GM12878 (cell line): ENCODE results near the gene PKD1L1. TPM values are rescaled to one million over a fixed set of nuclear protein-coding genes. Genes with fewer than 3 reads are reported as not detected.

ENCODE experiments used
- ATAC-seq: fragments of 200-7000 bp; cut with Tn5 transposase; 3 replicates; pipeline ENCODE4 v1.9.1; 2020; ENCODE audit warnings: mild to moderate bottlenecking, moderate library complexity
- BruUV-seq: library from RNA; stranded (reverse); fragments of 400-500 nt; replicated peaks from 2 replicates; lab custom pipeline; 2021; lab: Mats Ljungman, UMichigan
- CTCF ChIA-PET: fragments of 300-600 bp; sonication (Branson Sonifier 250); formaldehyde crosslinking; extraction: SDS; loops from one replicate; lab custom pipeline; 2021; ENCODE audit warnings: inconsistent platforms; lab: Yijun Ruan, JAX
- POLR2A ChIA-PET: fragments of 350-600 bp; formaldehyde crosslinking; extraction: SDS; loops from one replicate; lab custom pipeline; 2021; ENCODE audit warnings: inconsistent platforms; lab: Charles Lee
- RAD21 ChIA-PET: fragments of 300-600 bp; sonication (Branson Sonifier 250); formaldehyde crosslinking; loops from one replicate; lab custom pipeline; 2023; ENCODE audit warnings: antibody characterized with exemption; ENCODE audit not compliant: unreplicated experiment; lab: Charles Lee
- SMC1A ChIA-PET: fragments of 300-600 bp; sonication (Branson Sonifier 250); formaldehyde crosslinking; loops from one replicate; lab custom pipeline; 2023; ENCODE audit not compliant: unreplicated experiment, uncharacterized antibody; lab: Charles Lee
- DNase-seq: peaks from one replicate; pipeline ENCODE4 v3.0.0-alpha.2; 2011; ENCODE audit warnings: low read depth, low spot score
- FAIRE-seq: peaks from 3 replicates; lab custom pipeline; 2011; peaks lifted over from hg19 to GRCh38; lab: Jason Lieb, UNC
- H2AFZ ChIP-seq: 2 replicates; pipeline ENCODE4 v1.6.0; 2011; ENCODE audit warnings: low read depth, low read length, control low read depth; ENCODE audit not compliant: control insufficient read depth
- H3K27ac ChIP-seq: 2 replicates; pipeline ENCODE4 v1.5.1; 2011; ENCODE audit warnings: control low read depth; ENCODE audit not compliant: control insufficient read depth, insufficient read depth
- H3K27me3 ChIP-seq, 2 experiments: replicated peaks in 1 of 2; 2 replicates each; pipeline versions ENCODE4 v1.6.0 to v1.6.1; 2011; ENCODE audit warnings: low read length in 1 of 2; ENCODE audit not compliant: control insufficient read depth in 2 of 2, insufficient read depth in 2 of 2
- H3K36me3 ChIP-seq, 2 experiments: 2 replicates each; pipeline ENCODE4 v1.5.1; 2011; ENCODE audit warnings: low read length in 1 of 2; ENCODE audit not compliant: control insufficient read depth in 2 of 2, insufficient read depth in 2 of 2
- H3K4me1 ChIP-seq: 2 replicates; pipeline ENCODE4 v1.6.1; 2011; ENCODE audit warnings: mild to moderate bottlenecking, low read length, moderate library complexity, mixed read lengths; ENCODE audit not compliant: control insufficient read depth, insufficient read depth
- H3K4me2 ChIP-seq: 2 replicates; pipeline ENCODE4 v1.6.0; 2011; ENCODE audit warnings: control low read depth; ENCODE audit not compliant: control insufficient read depth, insufficient read depth
- H3K4me3 ChIP-seq: fragments of 200-600 bp; sonication (generic); 2 replicates; pipeline ENCODE4 v1.5.1; 2016
- H3K79me2 ChIP-seq: 2 replicates; pipeline ENCODE4 v1.6.0; 2011; ENCODE audit warnings: low read length; ENCODE audit not compliant: control insufficient read depth, insufficient read depth
- H3K9ac ChIP-seq: 2 replicates; pipeline ENCODE4 v1.8.0; 2011; ENCODE audit warnings: low read length, control low read depth, mixed read lengths; ENCODE audit not compliant: control insufficient read depth, insufficient read depth
- H3K9me3 ChIP-seq: replicated peaks from 3 replicates; pipeline ENCODE4 v1.5.1; 2011; ENCODE audit warnings: mild to moderate bottlenecking, low read length; ENCODE audit not compliant: control insufficient read depth, insufficient read depth
- H4K20me1 ChIP-seq: 2 replicates; pipeline ENCODE4 v1.6.0; 2011; ENCODE audit not compliant: control insufficient read depth, insufficient read depth
- BCL11A ChIP-seq: IDR thresholded peaks from 2 replicates; pipeline ENCODE4 v1.6.1; 2011; ENCODE audit warnings: low read depth, low read length
- EGR1 ChIP-seq, 2 experiments: IDR thresholded peaks; 1 replicate in 1 of 2; 2 replicates in 1 of 2; pipeline ENCODE4 v1.6.1; 2011 to 2012; ENCODE audit warnings: low read depth in 2 of 2, low read length in 2 of 2, borderline replicate concordance in 1 of 2, mild to moderate bottlenecking in 1 of 2, moderate library complexity in 1 of 2
- JUNB ChIP-seq: IDR thresholded peaks from 2 replicates; pipeline ENCODE4 v1.6.1; 2016; ENCODE audit warnings: antibody characterized with exemption, mild to moderate bottlenecking
- MEF2A ChIP-seq: IDR thresholded peaks from 2 replicates; pipeline ENCODE4 v1.6.1; 2011; ENCODE audit warnings: low read depth, mild to moderate bottlenecking, low read length, moderate library complexity; ENCODE audit not compliant: insufficient read depth
- MEF2B ChIP-seq: fragments of 450-650 bp; IDR thresholded peaks from 2 replicates; pipeline ENCODE4 v1.6.1; 2018; ENCODE audit warnings: mild to moderate bottlenecking, moderate library complexity; ENCODE audit not compliant: partially characterized antibody, poor library complexity, severe bottlenecking
- MYC ChIP-seq: IDR thresholded peaks from 2 replicates; pipeline ENCODE4 v1.6.1; 2011; ENCODE audit warnings: mild to moderate bottlenecking, low read length, moderate library complexity, inconsistent platforms; ENCODE audit not compliant: insufficient read depth, insufficient replicate concordance, insufficient read length, severe bottlenecking
- NFYA ChIP-seq: IDR thresholded peaks from 2 replicates; pipeline ENCODE4 v1.6.1; 2011; ENCODE audit warnings: low read depth, mild to moderate bottlenecking, low read length, improper control_type of control experiment, borderline replicate concordance
- NR2C1 ChIP-seq: fragments of 450-650 bp; IDR thresholded peaks from 2 replicates; pipeline ENCODE4 v1.6.1; 2017; ENCODE audit warnings: antibody characterized with exemption, mild to moderate bottlenecking, moderate library complexity
- PML ChIP-seq: IDR thresholded peaks from 2 replicates; pipeline ENCODE4 v1.6.1; 2012; ENCODE audit warnings: low read length, inconsistent platforms
- RAD21 ChIP-seq: IDR thresholded peaks from 2 replicates; pipeline ENCODE4 v1.6.1; 2011; ENCODE audit warnings: mild to moderate bottlenecking, low read depth, low read length, moderate library complexity; ENCODE audit not compliant: insufficient read depth
- RELA ChIP-seq: fragments of 450-650 bp; IDR thresholded peaks from 2 replicates; pipeline ENCODE4 v1.8.0; 2014; ENCODE audit warnings: borderline replicate concordance; ENCODE audit not compliant: partially characterized antibody
- RFX5 ChIP-seq: IDR thresholded peaks from 2 replicates; pipeline ENCODE4 v1.6.1; 2011; ENCODE audit warnings: low read depth, low read length, improper control_type of control experiment
- SIX5 ChIP-seq: IDR thresholded peaks from 2 replicates; pipeline ENCODE4 v1.6.1; 2011; ENCODE audit warnings: mild to moderate bottlenecking, low read depth, low read length, moderate library complexity; ENCODE audit not compliant: severe bottlenecking
- STAT1 ChIP-seq: fragments of 450-650 bp; conservative IDR thresholded peaks from 2 replicates; pipeline ENCODE4 v1.6.1; 2014; ENCODE audit warnings: antibody characterized with exemption, mild to moderate bottlenecking
- SUZ12 ChIP-seq: fragments of 200-600 bp; sonication (generic); IDR thresholded peaks from one replicate; pipeline ENCODE4 v1.6.1; 2018; ENCODE audit warnings: antibody characterized with exemption, mild to moderate bottlenecking; ENCODE audit not compliant: unreplicated experiment
- TARDBP ChIP-seq: IDR thresholded peaks from 2 replicates; pipeline ENCODE4 v1.6.1; 2016; ENCODE audit warnings: borderline replicate concordance
- TCF12 ChIP-seq: IDR thresholded peaks from 2 replicates; pipeline ENCODE4 v1.6.1; 2011; ENCODE audit warnings: low read depth, mild to moderate bottlenecking, low read length
- WGBS: methylation state at CpG from one replicate; pipeline ENCODE4 v1.1.6; 2016; ENCODE audit warnings: low lambda C conversion rate; ENCODE audit not compliant: insufficient replicate concordance, insufficient coverage; ENCODE audit errors: missing lambda C conversion rate; 5-methylcytosine and 5-hydroxymethylcytosine counted together
- in situ Hi-C: fragments of 300-500 bp; cut with MboI; formaldehyde crosslinking; loops from 9 replicates; pipeline ENCODE4 v1.14.3; 2018; ENCODE audit warnings: mixed read lengths
- intact Hi-C: fragments of 100-400 bp; cut with micrococcal nuclease; formaldehyde crosslinking; loops from one replicate; pipeline ENCODE4 v1.14.2; 2022; ENCODE audit not compliant: unreplicated experiment
- polyA plus RNA-seq, 11 experiments: library from polyadenylated mRNA; depleted of rRNA in 4 of 11; unstranded in 6 of 11; stranded (reverse) in 5 of 11; fragments of >200 nt; fragmentation: Nextera tagmentation in 4 of 11; fragmentation: Illumina TruSeq in 1 of 11; extraction: Ambion mirVana in 4 of 11; extraction: Trizol in 1 of 11; gene quantifications; 1 replicate in 1 of 11; 2 replicates in 10 of 11; pipeline versions ENCODE4 v1.2.1 to v1.2.3, GENCODE V29; 2011 to 2016; ENCODE audit warnings: inconsistent platforms in 2 of 11, missing spikeins in 2 of 11, low read depth in 1 of 11
- total RNA-seq, 4 experiments: library from RNA; depleted of rRNA in 3 of 4; stranded (reverse); fragments of >200 nt in 3 of 4; fragmentation: Illumina TruSeq in 1 of 4; extraction: Trizol in 1 of 4; gene quantifications; 2 replicates each; pipeline versions ENCODE4 v1.2.1 to v1.2.3, GENCODE V29; 2013 to 2021
- TF ChIP-seq, protein P1 (sequence below): fragments of 450-650 bp; formaldehyde crosslinking; IDR thresholded peaks from 2 replicates; pipeline ENCODE4 v1.5.0; 2022; ENCODE audit warnings: mild to moderate bottlenecking, missing genetic modification characterization
- TF ChIP-seq, protein P2 (sequence below): IDR thresholded peaks from 2 replicates; pipeline ENCODE4 v1.6.1; 2011; ENCODE audit warnings: low read depth, mild to moderate bottlenecking, low read length, moderate library complexity, borderline replicate concordance; ENCODE audit errors: extremely low read depth

PKD1L1 gene
- total and polyA plus RNA-seq, 10 of the 15 experiments (the other 5 are each of a cell fraction or from before 2014, with no cell fraction given), result under 0.01 to 0.05 (median 0.02) TPM; not detected in 3

- TF ChIP-seq, protein P1, sequence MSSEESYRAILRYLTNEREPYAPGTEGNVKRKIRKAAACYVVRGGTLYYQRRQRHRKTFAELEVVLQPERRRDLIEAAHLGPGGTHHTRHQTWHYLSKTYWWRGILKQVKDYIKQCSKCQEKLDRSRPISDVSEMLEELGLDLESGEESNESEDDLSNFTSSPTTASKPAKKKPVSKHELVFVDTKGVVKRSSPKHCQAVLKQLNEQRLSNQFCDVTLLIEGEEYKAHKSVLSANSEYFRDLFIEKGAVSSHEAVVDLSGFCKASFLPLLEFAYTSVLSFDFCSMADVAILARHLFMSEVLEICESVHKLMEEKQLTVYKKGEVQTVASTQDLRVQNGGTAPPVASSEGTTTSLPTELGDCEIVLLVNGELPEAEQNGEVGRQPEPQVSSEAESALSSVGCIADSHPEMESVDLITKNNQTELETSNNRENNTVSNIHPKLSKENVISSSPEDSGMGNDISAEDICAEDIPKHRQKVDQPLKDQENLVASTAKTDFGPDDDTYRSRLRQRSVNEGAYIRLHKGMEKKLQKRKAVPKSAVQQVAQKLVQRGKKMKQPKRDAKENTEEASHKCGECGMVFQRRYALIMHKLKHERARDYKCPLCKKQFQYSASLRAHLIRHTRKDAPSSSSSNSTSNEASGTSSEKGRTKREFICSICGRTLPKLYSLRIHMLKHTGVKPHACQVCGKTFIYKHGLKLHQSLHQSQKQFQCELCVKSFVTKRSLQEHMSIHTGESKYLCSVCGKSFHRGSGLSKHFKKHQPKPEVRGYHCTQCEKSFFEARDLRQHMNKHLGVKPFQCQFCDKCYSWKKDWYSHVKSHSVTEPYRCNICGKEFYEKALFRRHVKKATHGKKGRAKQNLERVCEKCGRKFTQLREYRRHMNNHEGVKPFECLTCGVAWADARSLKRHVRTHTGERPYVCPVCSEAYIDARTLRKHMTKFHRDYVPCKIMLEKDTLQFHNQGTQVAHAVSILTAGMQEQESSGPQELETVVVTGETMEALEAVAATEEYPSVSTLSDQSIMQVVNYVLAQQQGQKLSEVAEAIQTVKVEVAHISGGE (CRISPR knock-in tag), result no peak
- TF ChIP-seq MEF2B (no peak), TCF12 (no peak), TARDBP (no peak), RFX5 (no peak), BCL11A (no peak), RELA (no peak)
Observed at GRCh38 chr7:47816647-47817046, 131.6 kb downstream of the PKD1L1 start (continued).

GRCh38 chr7:47815867-47816266, 132.4 kb downstream of the PKD1L1 start:
- Histone ChIP-seq H3K36me3 (no peaks in the 10 kb centered on the region), H3K27me3 (peaks cover 3% of the 10 kb centered on the region in 2 experiments; a peak in 2 of 4 replicates), H3K4me1 (no peaks in the 10 kb centered on the region), H3K4me3 (no peak overlapping the region), H3K27ac (no peak overlapping the region), H3K9me3 (no peaks in the 10 kb centered on the region), H3K4me2 (no peak overlapping the region), H3K79me2 (no peaks in the 10 kb centered on the region), H4K20me1 (no peaks in the 10 kb centered on the region), H2AFZ (no peak overlapping the region), H3K9ac (no peak overlapping the region)
- in situ Hi-C loops (loop anchor here (5.0 kb wide), 1 partner anchor 554 kb away; no protein-coding TSS in a partner anchor), intact Hi-C loops (no loop called here)
- ChIA-PET POLR2A (no interaction called here), CTCF (interaction anchor here (3.4 kb wide), 1 partner anchor 550 kb away, joined by 9 read pairs; no protein-coding TSS in a partner anchor), RAD21 (no interaction called here), SMC1A (no interaction called here)
- ATAC-seq (no peak), FAIRE-seq (no peak), DNase-seq (no peak)
- TF ChIP-seq BCL11A, result no peak
- TF ChIP-seq SIX5, result no peak
- no peak for TF ChIP-seq MYC
- no peak for TF ChIP-seq MEF2A
- no peak for TF ChIP-seq PML
- no peak for TF ChIP-seq STAT1
- TF ChIP-seq JUNB, result no peak
- TF ChIP-seq NR2C1, result no peak
- TF ChIP-seq SUZ12, result no peak
- TF ChIP-seq, protein P2, sequence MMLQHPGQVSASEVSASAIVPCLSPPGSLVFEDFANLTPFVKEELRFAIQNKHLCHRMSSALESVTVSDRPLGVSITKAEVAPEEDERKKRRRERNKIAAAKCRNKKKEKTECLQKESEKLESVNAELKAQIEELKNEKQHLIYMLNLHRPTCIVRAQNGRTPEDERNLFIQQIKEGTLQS, result no peak
- TF ChIP-seq RAD21, result no peak
- TF ChIP-seq NFYA, result no peak
- no peak for TF ChIP-seq EGR1 (IDR thresholded peaks at IDR 0.05; ENCODE audit: borderline replicate concordance in 1 of 2, low read depth in 2 of 2, low read length in 2 of 2)
- 51% methylated on average over 9 of the region's 9 CpGs for WGBS
- BruUV-seq, result no TSS peak
